ENCODE data around the gene GRIFIN. TPM values are rescaled to one million over a fixed set of nuclear protein-coding genes. Genes with fewer than 3 reads are reported as not detected.

GRIFIN gene
- not detected for total RNA-seq

DNA sequence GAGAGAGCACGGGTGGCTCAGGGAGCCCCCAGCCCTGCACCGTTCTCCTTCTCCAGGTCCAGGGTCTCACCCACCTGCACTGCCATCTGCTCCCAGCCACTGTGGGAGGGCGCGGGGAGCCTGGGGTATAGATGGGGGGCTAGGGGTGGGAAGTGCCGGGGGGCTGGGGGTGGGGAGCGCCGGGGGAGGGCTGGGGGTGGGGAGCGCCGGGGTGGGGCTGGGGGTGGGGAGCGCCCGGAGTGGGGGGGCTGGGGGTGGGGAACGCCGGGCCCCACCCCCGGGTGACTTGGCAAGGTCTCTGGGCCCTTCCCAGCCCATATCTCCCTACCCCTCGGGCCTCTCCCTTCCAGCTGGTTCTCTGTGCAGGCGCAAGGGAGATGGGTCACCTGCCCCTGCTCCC lies at the start of gene GRIFIN:
Gene GRIFIN (minus strand): TSS at position 101 of the 400 bp plus-strand sequence. CDS start 15 bp downstream, at position 86.
- DNase-seq (no peak), ATAC-seq (ENCODE audit: low FRiP score in 2 of 2) (no peak)
- WGBS, 2 donors, result 34 to 68% methylated on average over 3 to 9 of the region's 16 CpGs
- Histone ChIP-seq H3K9me3 (no peaks in the 10 kb centered on the region), H3K4me3 (no peak within 1 kb of the TSS), H3K27ac (no peak within 1 kb of the TSS), H3K36me3 (no peaks in the 10 kb centered on the region), H3K4me1 (peaks cover 20 to 27% (median 23%) of the 10 kb centered on the region in 4 donors), H3K27me3 (no peaks in the 10 kb centered on the region)
- TF ChIP-seq EP300 (IDR thresholded peaks at IDR 0.05) (no peak), POLR2A (IDR thresholded peaks at IDR 0.05) (no peak), POLR2AphosphoS5 (IDR thresholded peaks at IDR 0.05) (no peak)
- TF ChIP-seq, protein P1, sequence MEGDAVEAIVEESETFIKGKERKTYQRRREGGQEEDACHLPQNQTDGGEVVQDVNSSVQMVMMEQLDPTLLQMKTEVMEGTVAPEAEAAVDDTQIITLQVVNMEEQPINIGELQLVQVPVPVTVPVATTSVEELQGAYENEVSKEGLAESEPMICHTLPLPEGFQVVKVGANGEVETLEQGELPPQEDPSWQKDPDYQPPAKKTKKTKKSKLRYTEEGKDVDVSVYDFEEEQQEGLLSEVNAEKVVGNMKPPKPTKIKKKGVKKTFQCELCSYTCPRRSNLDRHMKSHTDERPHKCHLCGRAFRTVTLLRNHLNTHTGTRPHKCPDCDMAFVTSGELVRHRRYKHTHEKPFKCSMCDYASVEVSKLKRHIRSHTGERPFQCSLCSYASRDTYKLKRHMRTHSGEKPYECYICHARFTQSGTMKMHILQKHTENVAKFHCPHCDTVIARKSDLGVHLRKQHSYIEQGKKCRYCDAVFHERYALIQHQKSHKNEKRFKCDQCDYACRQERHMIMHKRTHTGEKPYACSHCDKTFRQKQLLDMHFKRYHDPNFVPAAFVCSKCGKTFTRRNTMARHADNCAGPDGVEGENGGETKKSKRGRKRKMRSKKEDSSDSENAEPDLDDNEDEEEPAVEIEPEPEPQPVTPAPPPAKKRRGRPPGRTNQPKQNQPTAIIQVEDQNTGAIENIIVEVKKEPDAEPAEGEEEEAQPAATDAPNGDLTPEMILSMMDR (IDR thresholded peaks at IDR 0.05), result no peak

DNA sequence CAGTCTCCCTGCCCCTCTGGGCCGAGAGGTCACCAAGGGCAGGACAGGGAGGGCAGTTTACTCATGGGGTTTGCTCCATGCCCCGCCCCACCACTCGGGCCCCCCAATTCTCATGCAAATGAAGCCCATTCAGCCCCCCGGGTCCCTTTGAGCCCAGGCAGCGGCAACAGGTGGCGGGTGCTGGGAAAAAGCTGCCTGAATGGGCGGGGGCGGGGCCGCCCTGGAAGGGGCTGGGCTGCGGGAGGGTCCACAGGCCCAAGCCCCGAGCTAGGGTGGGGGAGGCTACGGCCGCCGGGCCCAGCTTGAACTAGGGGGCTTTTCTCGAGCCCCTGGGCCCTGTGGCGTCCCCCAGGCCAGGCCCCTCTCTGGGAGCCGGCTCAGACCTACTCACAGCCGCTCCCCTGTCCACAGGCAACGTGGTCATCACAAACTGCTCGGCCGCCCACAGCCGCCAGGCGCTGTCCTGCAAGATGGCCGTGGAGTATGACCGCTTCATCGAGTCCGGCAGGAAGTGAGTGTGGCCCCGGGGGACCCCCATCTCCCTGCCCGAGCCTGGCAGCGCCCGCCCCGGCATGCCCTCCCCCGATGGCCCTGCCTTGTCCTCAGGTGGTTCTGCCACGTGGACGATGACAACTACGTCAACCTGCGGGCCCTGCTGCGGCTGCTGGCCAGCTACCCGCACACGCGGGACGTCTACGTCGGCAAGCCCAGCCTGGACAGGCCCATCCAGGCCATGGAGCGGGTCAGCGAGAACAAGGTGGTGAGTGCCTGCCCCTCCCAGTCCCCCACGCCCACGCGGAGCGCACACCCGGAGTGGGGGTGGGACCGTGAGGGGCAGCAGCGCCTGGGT lies 48.8 kb upstream of the GRIFIN start:
- ATAC-seq (ENCODE audit: low FRiP score in 2 of 2) (no peak), DNase-seq (peak in 1 of 2 donors; percentile 86)
- TF ChIP-seq, protein P1 (IDR thresholded peaks at IDR 0.05), result no peak
- no peak for TF ChIP-seq POLR2A (IDR thresholded peaks at IDR 0.05)
- TF ChIP-seq POLR2AphosphoS5 (IDR thresholded peaks at IDR 0.05), result no peak
- TF ChIP-seq EP300 (IDR thresholded peaks at IDR 0.05), result no peak
- peaks cover 0 to 29% (median 19%) of the 10 kb centered on the region in 4 donors for H3K36me3 ChIP-seq
- peaks cover 84 to 100% (median 99%) of the 10 kb centered on the region in 4 donors for H3K4me1 ChIP-seq
- peaks cover 0 to 5% (median 1%) of the 10 kb centered on the region in 4 donors for H3K27me3 ChIP-seq
- H3K4me3 ChIP-seq, result peak overlapping the region in 1 of 4 donors; percentile 56
- no peaks in the 10 kb centered on the region for H3K9me3 ChIP-seq
- peak overlapping the region; percentile 83 to 96 (median 90) for H3K27ac ChIP-seq
- WGBS, 2 donors, result 80 to 88% methylated on average over 2 to 27 of the region's 53 CpGs

DNA sequence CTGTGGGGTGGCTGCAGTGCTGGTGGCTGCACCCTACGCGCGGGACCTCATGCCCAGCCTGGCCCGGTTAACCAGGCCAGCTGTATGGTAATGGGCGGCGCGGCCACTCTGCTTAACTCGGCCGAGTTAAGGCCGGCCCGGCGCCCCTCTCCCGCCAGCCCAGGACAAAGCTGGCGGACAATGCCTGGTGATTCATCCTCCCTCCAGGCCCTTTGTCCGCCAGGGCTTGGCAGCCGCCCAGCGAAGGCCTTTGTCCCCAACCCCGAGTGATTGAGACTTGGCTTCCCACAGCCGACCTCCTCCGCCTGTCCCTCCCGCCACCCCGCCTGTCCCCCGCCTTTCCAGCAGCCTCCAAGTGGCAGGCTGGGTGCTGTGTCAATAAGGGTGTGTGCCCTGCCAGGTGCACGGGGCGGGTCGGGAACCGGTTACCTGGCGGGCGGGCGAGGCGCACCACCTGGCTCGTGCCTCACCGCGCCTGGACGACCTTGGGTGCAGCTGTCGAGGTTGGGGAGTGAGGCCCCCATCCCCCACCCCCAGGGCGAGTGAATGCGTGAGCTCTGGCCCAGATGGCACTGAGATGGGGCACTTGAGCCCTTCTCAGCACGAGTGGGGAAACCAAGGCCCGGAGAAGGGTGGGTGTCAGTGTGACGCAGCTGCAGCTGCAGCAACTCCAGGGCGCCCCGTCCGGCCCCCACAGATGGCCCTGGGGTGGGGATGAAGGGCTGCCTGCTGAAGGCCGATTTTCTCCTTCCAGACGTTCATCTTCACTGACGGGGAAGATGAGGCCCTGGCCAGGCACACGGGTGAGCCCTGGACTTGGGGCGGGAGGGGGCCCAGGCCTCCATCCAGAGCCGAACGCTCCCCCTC lies 48.0 kb upstream of the GRIFIN start:
- TF ChIP-seq POLR2A (IDR thresholded peaks at IDR 0.05) (no peak), EP300 (IDR thresholded peaks at IDR 0.05) (no peak), POLR2AphosphoS5 (IDR thresholded peaks at IDR 0.05) (peak; percentile 66 to 74)
- TF ChIP-seq, protein P1 (IDR thresholded peaks at IDR 0.05), result peak in 1 of 6 experiments; percentile 25
- DNase-seq (peak; percentile 93), ATAC-seq (ENCODE audit: low FRiP score in 2 of 2) (peak; percentile 16 to 74)
- Histone ChIP-seq H3K9me3 (no peaks in the 10 kb centered on the region), H3K27me3 (peaks cover 0 to 5% (median 1%) of the 10 kb centered on the region in 4 donors), H3K36me3 (peaks cover 0 to 29% (median 19%) of the 10 kb centered on the region in 4 donors), H3K4me3 (peak overlapping the region in 3 of 4 donors; percentile 56 to 71 (median 68)), H3K27ac (peak overlapping the region; percentile 83 to 96 (median 90)), H3K4me1 (peaks cover 78 to 98% (median 92%) of the 10 kb centered on the region in 4 donors)
- 58 to 61% methylated on average over 21 to 35 of the region's 51 CpGs for WGBS, 2 donors

DNA sequence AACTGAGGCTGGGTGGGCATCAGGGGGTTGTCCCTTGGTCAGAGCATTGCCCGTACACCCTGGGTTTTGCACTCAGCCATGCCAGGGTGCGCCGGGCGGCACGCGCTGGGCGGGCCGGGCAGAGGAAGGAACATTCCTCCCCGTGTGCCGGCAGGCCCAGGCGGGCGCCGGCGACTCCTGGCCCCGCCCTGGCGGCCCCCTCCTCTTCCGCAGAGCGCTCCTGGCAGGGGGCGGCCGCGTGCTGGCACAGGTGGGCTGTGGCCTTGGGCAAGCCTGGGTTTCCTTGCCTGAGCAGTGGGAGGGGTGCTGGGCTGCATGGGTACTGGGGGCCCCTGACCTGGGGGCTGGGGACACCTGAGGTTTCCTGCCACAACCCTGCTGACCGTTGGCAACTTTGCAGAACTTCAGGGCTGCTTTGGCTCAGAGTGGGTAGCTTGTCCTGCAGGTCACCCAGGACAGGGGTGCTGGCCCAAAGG lies 47.3 kb upstream of the GRIFIN start:
- ATAC-seq (ENCODE audit: low FRiP score in 2 of 2), result peak in 1 of 2 donors; percentile 41

More for the DNA sequence above, 47.3 kb upstream of the GRIFIN start:
- Histone ChIP-seq H3K27ac (peak overlapping the region; percentile 83 to 96 (median 90)), H3K27me3 (peaks cover 0 to 5% (median 1%) of the 10 kb centered on the region in 4 donors), H3K36me3 (peaks cover 0 to 23% (median 19%) of the 10 kb centered on the region in 4 donors), H3K4me1 (peaks cover 78 to 98% (median 92%) of the 10 kb centered on the region in 4 donors), H3K9me3 (no peaks in the 10 kb centered on the region), H3K4me3 (peak overlapping the region; percentile 7 to 71 (median 62))
- DNase-seq, result peak; percentile 62 to 91
- 22 to 40% methylated on average over 1 to 2 of the region's 22 CpGs for WGBS, 2 donors
- TF ChIP-seq EP300 (IDR thresholded peaks at IDR 0.05) (no peak), POLR2AphosphoS5 (IDR thresholded peaks at IDR 0.05) (no peak), POLR2A (IDR thresholded peaks at IDR 0.05) (no peak)
- TF ChIP-seq, protein P1 (IDR thresholded peaks at IDR 0.05), result no peak
